Omental fat pad (tissue), 4 donors: Measurements from ENCODE around the gene TNP2. TPM values are rescaled to one million over a fixed set of nuclear protein-coding genes. Genes with fewer than 3 reads are reported as not detected.

Experiments
- ATAC-seq: fragments of 150-250 bp; one replicate; pipeline ENCODE4 v1.9.1; 2016; ENCODE audit warnings: mild to moderate bottlenecking, moderate library complexity; ENCODE audit not compliant: low FRiP score
- DNase-seq: peaks from one replicate; pipeline ENCODE4 v3.0.0-alpha.2; 2019; ENCODE audit warnings: low spot score
- CTCF ChIP-seq, 3 donors: fragments of 450-650 bp; IDR thresholded peaks; one replicate each; pipeline ENCODE4 v1.5.1; 2016 to 2017; ENCODE audit warnings: antibody characterized with exemption in 3 of 3, mild to moderate bottlenecking in 3 of 3, moderate library complexity in 2 of 3
- total RNA-seq, 4 donors: library from RNA; depleted of rRNA; stranded (reverse); fragments of >200 nt; gene quantifications; one replicate each; pipeline ENCODE4 v1.1.0, GENCODE V29; 2016

Gene TNP2
- total RNA-seq, 4 donors from 2014 or later: not detected

GRCh38 chr16:11312718-11313492 lies 43.8 kb upstream of the TNP2 start:
- DNase-seq: no peak
- TF ChIP-seq CTCF (IDR thresholded peaks at IDR 0.05): no peak
- peak; percentile 64 for ATAC-seq

- no peak for ATAC-seq
- no peak for DNase-seq
- TF ChIP-seq CTCF (IDR thresholded peaks at IDR 0.05): no peak
Measured at GRCh38 chr16:11310997-11311561, 42.0 kb upstream of the TNP2 start.

- TF ChIP-seq CTCF (IDR thresholded peaks at IDR 0.05): no peak
- ATAC-seq (no peak), DNase-seq (no peak)
Measured at GRCh38 chr16:11310634-11310977, 41.5 kb upstream of the TNP2 start.

GRCh38 chr16:11309895-11310633 lies 40.9 kb upstream of the TNP2 start:
- ATAC-seq (no peak), DNase-seq (no peak)
- no peak for TF ChIP-seq CTCF (IDR thresholded peaks at IDR 0.05)

- peak; percentile 4 for ATAC-seq
Measured at GRCh38 chr16:11308493-11309283, 39.6 kb upstream of the TNP2 start.

More at GRCh38 chr16:11308493-11309283, 39.6 kb upstream of the TNP2 start:
- no peak for DNase-seq
- no peak for TF ChIP-seq CTCF (IDR thresholded peaks at IDR 0.05)
